HCT116 (cell line): ENCODE data around the gene NFKB1. TPM values are rescaled to one million over a fixed set of nuclear protein-coding genes. Genes with fewer than 3 reads are reported as not detected.

Experiments used
- ATAC-seq: fragments of 200-7000 bp; cut with Tn5 transposase; 2 replicates; pipeline ENCODE4 v1.9.1; 2020; ENCODE audit warnings: mild to moderate bottlenecking, moderate library complexity
- BruUV-seq: library from RNA; stranded (reverse); fragments of 400-500 nt; replicated peaks from 2 replicates; lab custom pipeline; 2021; lab: Mats Ljungman, UMichigan
- CTCF ChIA-PET: fragments of 300-600 bp; sonication (Branson Sonifier 250); formaldehyde crosslinking; loops from one replicate; lab custom pipeline; 2021; ENCODE audit warnings: antibody characterized with exemption; lab: Charles Lee
- POLR2A ChIA-PET: fragments of 300-600, 350-600 bp; sonication (Branson Sonifier 250); formaldehyde crosslinking; loops from one replicate; lab custom pipeline; 2021; ENCODE audit warnings: antibody characterized with exemption; lab: Charles Lee
- RAD21 ChIA-PET, 2 experiments: fragments of 300-600 bp; sonication (Branson Sonifier 250); formaldehyde crosslinking; loops; one replicate each; lab custom pipeline; 2023; ENCODE audit warnings: low total read pairs in 2 of 2; ENCODE audit not compliant: uncharacterized antibody in 2 of 2, unreplicated experiment in 2 of 2, low non-redundant PET in 1 of 2; lab: Charles Lee
- DNase-seq: peaks from one replicate; pipeline ENCODE4 v3.0.0-alpha.2; 2010; ENCODE audit warnings: low read depth, low spot score
- H2AFZ ChIP-seq: fragments of 200-600 bp; shearing (Covaris generic), sonication (generic); 2 replicates; pipeline ENCODE4 v1.6.1; 2017; ENCODE audit warnings: low read depth, mixed run types, mixed read lengths, antibody characterized with exemption, low read length; ENCODE audit not compliant: poor library complexity, severe bottlenecking
- H3K27ac ChIP-seq: 2 replicates; pipeline ENCODE4 v1.5.1; 2012; ENCODE audit warnings: low read depth, low read length
- H3K27me3 ChIP-seq: fragments of 200-600 bp; sonication (generic); 2 replicates; pipeline ENCODE4 v1.6.1; 2016; ENCODE audit warnings: mixed run types, low read length, mixed read lengths; ENCODE audit not compliant: insufficient read depth
- H3K36me3 ChIP-seq, 2 experiments: fragments of 200-500 bp in 1 of 2; fragments of 200-600 bp in 1 of 2; sonication (Bioruptor generic) in 1 of 2; sonication (generic) in 1 of 2; 2 replicates each; pipeline versions ENCODE4 v1.5.1 to v1.6.1; 2014 to 2016; ENCODE audit warnings: low read length in 2 of 2, inconsistent platforms in 1 of 2, mixed read lengths in 1 of 2, mixed run types in 1 of 2; ENCODE audit not compliant: insufficient read depth in 2 of 2, control insufficient read depth in 1 of 2
- H3K4me1 ChIP-seq, 2 experiments: fragments of 200-600 bp in 1 of 2; sonication (generic) in 1 of 2; 2 replicates each; pipeline versions ENCODE4 v1.5.1 to v1.6.1; 2012 to 2017; ENCODE audit warnings: low read length in 2 of 2, inconsistent platforms in 1 of 2, mild to moderate bottlenecking in 1 of 2, mixed read lengths in 1 of 2, mixed run types in 1 of 2, moderate library complexity in 1 of 2; ENCODE audit not compliant: insufficient read depth in 2 of 2, control insufficient read depth in 1 of 2
- H3K4me2 ChIP-seq: fragments of 200-600 bp; sonication (generic); 2 replicates; pipeline ENCODE4 v1.6.1; 2017; ENCODE audit warnings: mixed run types, low read length, mixed read lengths
- H3K4me3 ChIP-seq, 2 experiments: fragments of 200-600 bp in 1 of 2; sonication (generic) in 1 of 2; replicated peaks in 1 of 2; 2 replicates each; pipeline ENCODE4 v1.5.1; 2011 to 2016; ENCODE audit warnings: low read length in 2 of 2, control low read depth in 1 of 2, low read depth in 1 of 2, mild to moderate bottlenecking in 1 of 2, mixed read lengths in 1 of 2, mixed run types in 1 of 2
- H3K79me2 ChIP-seq: fragments of 200-600 bp; sonication (generic); 2 replicates; pipeline ENCODE4 v1.6.1; 2017; ENCODE audit warnings: mild to moderate bottlenecking, mixed run types, low read length, moderate library complexity, mixed read lengths; ENCODE audit not compliant: insufficient read depth
- H3K9ac ChIP-seq: fragments of 200-600 bp; sonication (generic); 2 replicates; pipeline ENCODE4 v1.6.1; 2016; ENCODE audit warnings: low read length, mixed read lengths
- H3K9me2 ChIP-seq: fragments of 200-600 bp; sonication (generic), shearing (Covaris generic); 2 replicates; pipeline ENCODE4 v1.6.1; 2017; ENCODE audit warnings: mixed run types, mild to moderate bottlenecking, moderate library complexity; ENCODE audit not compliant: insufficient read depth
- H3K9me3 ChIP-seq, 2 experiments: fragments of 200-500 bp in 1 of 2; fragments of 200-600 bp in 1 of 2; sonication (Bioruptor generic) in 1 of 2; sonication (generic) in 1 of 2; 2 replicates each; pipeline ENCODE4 v1.6.1; 2014 to 2017; ENCODE audit warnings: low read length in 2 of 2, mixed read lengths in 2 of 2, inconsistent platforms in 1 of 2, low read depth in 1 of 2, mild to moderate bottlenecking in 1 of 2, mixed run types in 1 of 2, moderate library complexity in 1 of 2; ENCODE audit not compliant: control insufficient read depth in 1 of 2, insufficient read depth in 1 of 2
- H4K20me1 ChIP-seq: fragments of 200-600 bp; sonication (generic), shearing (Covaris generic); 2 replicates; pipeline ENCODE4 v1.6.1; 2017; ENCODE audit warnings: mixed run types, mild to moderate bottlenecking, moderate library complexity; ENCODE audit not compliant: insufficient read depth
- ATF3 ChIP-seq: IDR thresholded peaks from 2 replicates; pipeline ENCODE4 v1.6.1; 2012
- CEBPB ChIP-seq: IDR thresholded peaks from 2 replicates; pipeline ENCODE4 v1.6.1; 2012; ENCODE audit warnings: low read depth
- CTCF ChIP-seq, 3 experiments: fragments of 200-600 bp in 1 of 3; sonication (generic) in 1 of 3; IDR thresholded peaks in 2 of 3; conservative IDR thresholded peaks in 1 of 3; 2 replicates each; pipeline ENCODE4 v1.5.1; 2012 to 2017; ENCODE audit warnings: low read depth in 2 of 3, low read length in 2 of 3, antibody characterized with exemption in 1 of 3, borderline replicate concordance in 1 of 3, control low read depth in 1 of 3, mild to moderate bottlenecking in 1 of 3, mixed read lengths in 1 of 3, mixed run types in 1 of 3, moderate library complexity in 1 of 3; ENCODE audit not compliant: insufficient read depth in 1 of 3
- EGR1 ChIP-seq: IDR thresholded peaks from 2 replicates; pipeline ENCODE4 v1.6.1; 2012; ENCODE audit warnings: low read depth
- ELF1 ChIP-seq: IDR thresholded peaks from 2 replicates; pipeline ENCODE4 v1.6.1; 2012; ENCODE audit warnings: low read depth, borderline replicate concordance
- EZH2phosphoT487 ChIP-seq: fragments of 200-600 bp; IDR thresholded peaks from 2 replicates; pipeline ENCODE4 v1.6.1; 2018; ENCODE audit warnings: antibody characterized with exemption, borderline replicate concordance
- FOSL1 ChIP-seq: IDR thresholded peaks from 2 replicates; pipeline ENCODE4 v1.6.1; 2012; ENCODE audit warnings: low read depth
- MAX ChIP-seq: IDR thresholded peaks from 2 replicates; pipeline ENCODE4 v1.6.1; 2012
- POLR2A ChIP-seq: IDR thresholded peaks from 2 replicates; pipeline ENCODE4 v1.7.0; 2011; ENCODE audit warnings: borderline replicate concordance; ENCODE audit not compliant: insufficient read depth, insufficient read length; ENCODE audit errors: extremely low read depth
- POLR2AphosphoS5 ChIP-seq: IDR thresholded peaks from 2 replicates; pipeline ENCODE4 v1.6.1; 2011; ENCODE audit warnings: mild to moderate bottlenecking, low read depth, low read length, moderate library complexity
- REST ChIP-seq: IDR thresholded peaks from 2 replicates; pipeline ENCODE4 v1.6.1; 2012; ENCODE audit warnings: low read depth
- TCF7L2 ChIP-seq: IDR thresholded peaks from 2 replicates; pipeline ENCODE4 v1.7.0; 2011; ENCODE audit warnings: borderline replicate concordance, inconsistent platforms; ENCODE audit not compliant: insufficient read depth, insufficient read length; ENCODE audit errors: extremely low read depth
- YY1 ChIP-seq: IDR thresholded peaks from 2 replicates; pipeline ENCODE4 v1.6.1; 2011; ENCODE audit warnings: low read length, low read depth, moderate library complexity, mild to moderate bottlenecking; ENCODE audit not compliant: insufficient replicate concordance; ENCODE audit errors: extremely low read depth
- ZFX ChIP-seq: fragments of 450-650 bp; IDR thresholded peaks from 2 replicates; pipeline ENCODE4 v1.6.1; 2017
- intact Hi-C: fragments of 100-400 bp; cut with micrococcal nuclease; formaldehyde crosslinking; loops from 2 replicates; pipeline ENCODE4 v1.10.0; 2022
- total RNA-seq: library from RNA; stranded (reverse); gene quantifications from one replicate; pipeline ENCODE4 v1.2.1, GENCODE V29; 2021; ENCODE audit not compliant: unreplicated experiment

NFKB1 gene
- total RNA-seq, 1 experiment from 2014 or later = 29.4 TPM

GRCh38 chr4:102554992-102555391 is 53.8 kb downstream of the NFKB1 start:
- H3K9me3 ChIP-seq = no peaks in the 10 kb centered on the region
- no peak for DNase-seq
- ATAC-seq = no peak
- no peaks in the 10 kb centered on the region for H3K27me3 ChIP-seq
- ChIA-PET RAD21 (no interaction called here), CTCF (no interaction called here), POLR2A (no interaction called here)
- H3K36me3 ChIP-seq = no peaks in the 10 kb centered on the region
- H3K9ac ChIP-seq = no peak overlapping the region
- H3K27ac ChIP-seq = no peak overlapping the region
- BruUV-seq = no TSS peak
- H3K4me1 ChIP-seq = no peaks in the 10 kb centered on the region
- H3K9me2 ChIP-seq = no peaks in the 10 kb centered on the region
- no peaks in the 10 kb centered on the region for H4K20me1 ChIP-seq
- intact Hi-C loops = no loop called here
- no peak for TF ChIP-seq EGR1
- no peak for TF ChIP-seq CTCF (IDR thresholded peaks at IDR 0.05 in 2 of 3, conservative IDR thresholded peaks at IDR 0.05 in 1 of 3; ENCODE audit: borderline replicate concordance in 1 of 3, insufficient read depth in 1 of 3, low read depth in 2 of 3, low read length in 2 of 3)
- TF ChIP-seq YY1 = no peak
- TF ChIP-seq POLR2A = no peak
- no peak for TF ChIP-seq ELF1
- TF ChIP-seq ZFX = no peak
- no peak for TF ChIP-seq ATF3
- TF ChIP-seq REST = no peak
- no peak for TF ChIP-seq TCF7L2
- no peak for TF ChIP-seq EZH2phosphoT487
- no peak for TF ChIP-seq MAX
- no peak for TF ChIP-seq FOSL1
- TF ChIP-seq POLR2AphosphoS5 = no peak
- TF ChIP-seq CEBPB = no peak
- TF ChIP-seq, all 23 proteins: peak for 0
- no peak overlapping the region for H3K4me2 ChIP-seq
- no peak overlapping the region for H3K4me3 ChIP-seq
- H3K79me2 ChIP-seq = no peaks in the 10 kb centered on the region
- H2AFZ ChIP-seq = no peak overlapping the region
